ENCODE results near the gene FAM193B. TPM values are rescaled to one million over a fixed set of nuclear protein-coding genes. Genes with fewer than 3 reads are reported as not detected.

The FAM193B gene
- total RNA-seq (10 to 100 TPM; 24.9 to 34.2 (median 27.7) TPM), polyA plus RNA-seq (41.8 TPM)
- long read RNA-seq, donor 1, partial matches to known transcripts = 7 of 25 reads
- long read RNA-seq, donor 1, other reads (novel, unspliced or antisense) = 17 of 25 reads
- long read RNA-seq, donor 2, partial matches to known transcripts = 6 of 24 reads
- long read RNA-seq, donor 2, other reads (novel, unspliced or antisense) = 15 of 24 reads
- long read RNA-seq, donor 3, partial matches to known transcripts = 8 of 30 reads
- long read RNA-seq, donor 3, other reads (novel, unspliced or antisense) = 20 of 30 reads
- long read RNA-seq, donor 4, partial matches to known transcripts = 4 of 15 reads
- long read RNA-seq, donor 4, other reads (novel, unspliced or antisense) = 9 of 15 reads

GRCh38 chr5:177554474-177555111, at the start of gene FAM193B:
Gene FAM193B (minus strand): TSS chr5:177554563. CDS start chr5:177554458, 105 bp downstream.
- intact Hi-C loops (cut with DNase I) = no loop called here
- Histone ChIP-seq H3K4me1 (ENCODE audit: control insufficient read depth, insufficient read depth, low read length) (peaks cover 3% of the 10 kb centered on the region), H3K27ac (ENCODE audit: low read length) (peak within 1 kb of the TSS; percentile 39), H3K9me3 (ENCODE audit: control insufficient read depth, low read length) (no peaks in the 10 kb centered on the region), H3K4me3 (ENCODE audit: low read length) (peak within 1 kb of the TSS; percentile 93), H3K27me3 (ENCODE audit: control insufficient read depth, insufficient read depth) (no peaks in the 10 kb centered on the region)
- WGBS = 9% methylated on average over 48 of the region's 49 CpGs
- ATAC-seq (peak; percentile 95 to 97), DNase-seq (peak; percentile 94 to 97 (median 97))

DNA sequence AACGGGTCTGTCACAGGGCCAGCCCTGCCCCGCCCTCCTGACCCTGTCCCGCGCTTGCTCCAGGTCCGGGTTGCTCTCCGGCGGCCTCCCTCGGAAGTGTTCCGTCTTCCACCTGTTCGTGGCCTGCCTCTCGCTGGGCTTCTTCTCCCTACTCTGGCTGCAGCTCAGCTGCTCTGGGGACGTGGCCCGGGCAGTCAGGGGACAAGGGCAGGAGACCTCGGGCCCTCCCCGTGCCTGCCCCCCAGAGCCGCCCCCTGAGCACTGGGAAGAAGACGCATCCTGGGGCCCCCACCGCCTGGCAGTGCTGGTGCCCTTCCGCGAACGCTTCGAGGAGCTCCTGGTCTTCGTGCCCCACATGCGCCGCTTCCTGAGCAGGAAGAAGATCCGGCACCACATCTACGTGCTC, 49.8 kb upstream of the FAM193B start:
- Histone ChIP-seq H3K4me1 (ENCODE audit: control insufficient read depth, insufficient read depth, low read length) (peaks cover 7% of the 10 kb centered on the region), H3K27ac (ENCODE audit: low read length) (no peak overlapping the region), H3K27me3 (ENCODE audit: control insufficient read depth, insufficient read depth) (no peaks in the 10 kb centered on the region), H3K4me3 (ENCODE audit: low read length) (no peak overlapping the region), H3K9me3 (ENCODE audit: control insufficient read depth, low read length) (no peaks in the 10 kb centered on the region)
- intact Hi-C loops (cut with DNase I) = no loop called here
- DNase-seq = peak in 1 of 3 donors; percentile 55
- WGBS = 89% methylated on average over 27 of the region's 27 CpGs
- no peak for ATAC-seq

GRCh38 chr5:177603631-177604030, 49.3 kb upstream of the FAM193B start:
- Histone ChIP-seq H3K4me3 (ENCODE audit: low read length) (no peak overlapping the region), H3K9me3 (ENCODE audit: control insufficient read depth, low read length) (no peaks in the 10 kb centered on the region), H3K4me1 (ENCODE audit: control insufficient read depth, insufficient read depth, low read length) (peaks cover 7% of the 10 kb centered on the region), H3K27me3 (ENCODE audit: control insufficient read depth, insufficient read depth) (no peaks in the 10 kb centered on the region), H3K27ac (ENCODE audit: low read length) (no peak overlapping the region)
- ATAC-seq (no peak), DNase-seq (no peak)
- WGBS = 78% methylated on average over 8 of the region's 8 CpGs
- intact Hi-C loops (cut with DNase I) = no loop called here

DNA sequence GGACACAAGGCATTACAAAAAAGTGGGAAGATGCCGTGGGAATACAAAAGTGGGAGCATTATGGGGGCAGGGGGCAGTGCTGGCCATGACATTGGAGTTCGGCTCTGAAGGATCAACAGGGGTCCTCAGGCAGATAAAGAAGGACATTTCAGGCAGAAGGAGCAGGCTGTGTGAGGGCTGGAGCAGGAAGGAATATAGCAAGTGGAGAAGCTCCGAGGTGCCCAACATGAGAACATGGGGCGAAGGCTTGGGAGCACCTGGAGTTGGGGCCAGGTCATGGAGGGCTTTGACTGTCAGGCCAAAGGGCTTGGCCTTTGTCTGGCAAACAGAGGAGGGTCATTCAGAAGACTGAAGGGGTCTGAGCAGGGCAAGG, 48.1 kb upstream of the FAM193B start:
- 89% methylated on average over 4 of the region's 4 CpGs for WGBS
- intact Hi-C loops (cut with DNase I) = no loop called here
- DNase-seq = no peak
- Histone ChIP-seq H3K4me3 (ENCODE audit: low read length) (no peak overlapping the region), H3K4me1 (ENCODE audit: control insufficient read depth, insufficient read depth, low read length) (peaks cover 7% of the 10 kb centered on the region), H3K27ac (ENCODE audit: low read length) (no peak overlapping the region), H3K27me3 (ENCODE audit: control insufficient read depth, insufficient read depth) (no peaks in the 10 kb centered on the region), H3K9me3 (ENCODE audit: control insufficient read depth, low read length) (no peaks in the 10 kb centered on the region)
- ATAC-seq = no peak

GRCh38 chr5:177601577-177602457, 47.5 kb upstream of the FAM193B start:
- ATAC-seq (no peak), DNase-seq (no peak)
- WGBS = 86% methylated on average over 13 of the region's 13 CpGs
- Histone ChIP-seq H3K27me3 (ENCODE audit: control insufficient read depth, insufficient read depth) (no peaks in the 10 kb centered on the region), H3K4me3 (ENCODE audit: low read length) (no peak overlapping the region), H3K27ac (ENCODE audit: low read length) (no peak overlapping the region), H3K4me1 (ENCODE audit: control insufficient read depth, insufficient read depth, low read length) (peaks cover 7% of the 10 kb centered on the region), H3K9me3 (ENCODE audit: control insufficient read depth, low read length) (no peaks in the 10 kb centered on the region)
- intact Hi-C loops (cut with DNase I) = no loop called here

DNA sequence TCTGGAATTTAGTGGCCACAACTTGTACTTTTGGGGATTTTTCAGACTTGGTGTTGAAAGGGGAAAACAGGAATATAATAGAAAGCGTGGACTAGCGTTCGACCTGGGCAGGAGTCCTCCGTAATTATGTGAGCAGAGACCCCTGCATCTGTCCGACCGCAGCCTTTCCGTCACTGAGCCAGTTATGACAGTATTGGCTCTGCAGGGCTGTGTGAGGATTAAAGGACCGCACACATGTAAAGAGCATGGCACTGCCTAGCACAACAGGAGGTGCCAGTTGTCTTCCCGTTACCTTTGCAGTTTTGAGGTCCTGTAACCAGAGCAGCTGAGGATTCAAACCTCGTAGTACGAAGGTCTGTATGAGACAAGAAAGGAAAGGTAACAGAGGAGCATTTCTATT, 46.8 kb upstream of the FAM193B start:
- Histone ChIP-seq H3K4me3 (ENCODE audit: low read length) (no peak overlapping the region), H3K4me1 (ENCODE audit: control insufficient read depth, insufficient read depth, low read length) (peaks cover 7% of the 10 kb centered on the region), H3K27me3 (ENCODE audit: control insufficient read depth, insufficient read depth) (no peaks in the 10 kb centered on the region), H3K27ac (ENCODE audit: low read length) (no peak overlapping the region), H3K9me3 (ENCODE audit: control insufficient read depth, low read length) (no peaks in the 10 kb centered on the region)
- intact Hi-C loops (cut with DNase I) = no loop called here
- no peak for ATAC-seq
- DNase-seq = no peak
- 90% methylated on average over 11 of the region's 11 CpGs for WGBS

- DNase-seq (no peak), ATAC-seq (peak in 1 of 2 donors; percentile 2)
- WGBS = 5% methylated on average over 16 of the region's 16 CpGs
- no peaks in the 10 kb centered on the region for H3K9me3 ChIP-seq (ENCODE audit: control insufficient read depth, low read length)
- H3K27ac ChIP-seq (ENCODE audit: low read length) = peak overlapping the region; percentile 88
- peaks cover 7% of the 10 kb centered on the region for H3K4me1 ChIP-seq (ENCODE audit: control insufficient read depth, insufficient read depth, low read length)
- no peaks in the 10 kb centered on the region for H3K27me3 ChIP-seq (ENCODE audit: control insufficient read depth, insufficient read depth)
- intact Hi-C loops (cut with DNase I) = no loop called here
- H3K4me3 ChIP-seq (ENCODE audit: low read length) = peak overlapping the region; percentile 91
Measured at GRCh38 chr5:177600508-177601018, 46.2 kb upstream of the FAM193B start.

GRCh38 chr5:177599731-177600507, 45.6 kb upstream of the FAM193B start, which contains the start of gene B4GALT7:
Gene B4GALT7 (plus strand): TSS chr5:177600132. CDS start chr5:177600211, 79 bp downstream.
- Histone ChIP-seq H3K4me3 (ENCODE audit: low read length) (peak within 1 kb of the TSS; percentile 91), H3K4me1 (ENCODE audit: control insufficient read depth, insufficient read depth, low read length) (peaks cover 7% of the 10 kb centered on the region), H3K9me3 (ENCODE audit: control insufficient read depth, low read length) (no peaks in the 10 kb centered on the region), H3K27me3 (ENCODE audit: control insufficient read depth, insufficient read depth) (no peaks in the 10 kb centered on the region), H3K27ac (ENCODE audit: low read length) (peak within 1 kb of the TSS; percentile 88)
- intact Hi-C loops (cut with DNase I) = no loop called here
- DNase-seq (peak; percentile 87 to 95 (median 94)), ATAC-seq (peak; percentile 95 to 97)
- WGBS = under 1% methylated on average over 86 of the region's 86 CpGs

- ATAC-seq (no peak), DNase-seq (no peak)
- 43% methylated on average over 5 of the region's 5 CpGs for WGBS
- Histone ChIP-seq H3K27me3 (ENCODE audit: control insufficient read depth, insufficient read depth) (no peaks in the 10 kb centered on the region), H3K9me3 (ENCODE audit: control insufficient read depth, low read length) (no peaks in the 10 kb centered on the region), H3K4me1 (ENCODE audit: control insufficient read depth, insufficient read depth, low read length) (peaks cover 7% of the 10 kb centered on the region), H3K27ac (ENCODE audit: low read length) (no peak overlapping the region), H3K4me3 (ENCODE audit: low read length) (no peak overlapping the region)
- intact Hi-C loops (cut with DNase I) = no loop called here
Measured at GRCh38 chr5:177598477-177598876, 44.1 kb upstream of the FAM193B start.

DNA sequence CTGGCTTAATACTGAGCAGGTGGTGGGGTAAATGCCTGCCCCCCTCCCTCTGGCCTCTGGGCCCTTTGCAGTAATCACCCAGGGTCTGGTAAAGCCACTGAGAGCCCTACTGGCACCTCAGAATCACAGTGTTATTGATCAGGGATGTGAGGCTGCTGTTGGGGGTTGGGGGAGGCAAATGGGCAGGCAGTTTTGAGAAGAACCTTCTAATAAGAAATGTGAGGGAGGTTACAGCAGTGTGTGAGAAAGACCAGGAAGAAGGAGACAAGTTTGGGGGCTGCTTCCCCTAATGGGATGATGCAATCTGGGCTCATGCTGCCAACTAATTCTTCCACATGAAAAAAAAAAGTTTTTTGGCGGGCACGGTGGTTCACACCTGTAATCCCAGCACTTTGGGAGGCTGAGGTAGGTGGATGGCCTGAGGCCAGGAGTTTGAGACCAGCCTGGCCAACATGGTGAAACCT, 42.4 kb upstream of the FAM193B start:
- DNase-seq = no peak
- no peaks in the 10 kb centered on the region for H3K27me3 ChIP-seq (ENCODE audit: control insufficient read depth, insufficient read depth)
- no peak for ATAC-seq
- H3K4me3 ChIP-seq (ENCODE audit: low read length) = no peak overlapping the region
- no peak overlapping the region for H3K27ac ChIP-seq (ENCODE audit: low read length)
- intact Hi-C loops (cut with DNase I) = no loop called here
- 83% methylated on average over 2 of the region's 2 CpGs for WGBS
- no peaks in the 10 kb centered on the region for H3K9me3 ChIP-seq (ENCODE audit: control insufficient read depth, low read length)
- H3K4me1 ChIP-seq (ENCODE audit: control insufficient read depth, insufficient read depth, low read length) = peaks cover 10% of the 10 kb centered on the region
